GM21717 (cell line): Measurements from ENCODE around the gene INPP5F.
"Not testable (repeated sequence)": the region's sequence is repeated elsewhere in the genome, so short reads cannot be mapped to it uniquely, and the experiment has no call there.

Experiments
- ATAC-seq: cut with Tn5 transposase; IDR thresholded peaks from one replicate; pipeline ENCODE4 v1.9.1; 2021; ENCODE audit warnings: mild to moderate bottlenecking, moderate library complexity; ENCODE audit not compliant: unreplicated experiment

Gene INPP5F

GRCh38 chr10:119740096-119740495, 14.2 kb downstream of the INPP5F start:
- ATAC-seq: no peak

DNA sequence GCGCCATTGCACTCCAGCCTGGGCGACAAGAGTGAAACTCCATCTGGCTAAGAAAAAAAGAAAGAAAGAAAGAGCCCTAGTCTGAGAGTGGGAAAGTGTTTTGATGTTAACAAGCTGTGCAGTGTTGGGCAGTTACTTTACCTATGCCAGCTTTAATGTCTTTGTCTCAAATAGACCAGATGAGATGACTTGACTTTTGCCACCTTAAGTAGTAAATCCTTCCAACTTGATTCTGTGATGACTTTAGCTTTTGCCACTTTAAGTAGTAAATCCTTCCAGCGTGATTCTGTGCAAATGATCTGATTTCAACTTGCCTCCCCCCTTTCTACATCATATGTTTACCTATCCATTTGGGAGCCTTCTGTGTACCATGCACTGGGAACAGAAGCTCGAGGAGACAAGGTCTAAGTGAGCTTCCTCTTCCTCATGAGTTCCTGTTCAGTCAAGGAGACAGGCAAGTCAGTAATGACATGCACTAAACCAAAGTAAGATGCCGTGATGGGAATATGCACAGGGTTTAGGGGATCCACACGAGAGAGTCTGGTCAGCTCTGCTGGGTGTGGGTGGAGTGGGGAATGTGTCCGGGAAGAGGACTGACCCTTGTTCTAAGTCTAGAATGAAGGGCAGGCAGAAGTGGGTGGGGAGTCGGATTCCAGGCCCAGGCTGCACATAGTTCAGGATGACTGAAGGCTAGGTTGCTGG, 17.2 kb downstream of the INPP5F start:
- no peak for ATAC-seq

DNA sequence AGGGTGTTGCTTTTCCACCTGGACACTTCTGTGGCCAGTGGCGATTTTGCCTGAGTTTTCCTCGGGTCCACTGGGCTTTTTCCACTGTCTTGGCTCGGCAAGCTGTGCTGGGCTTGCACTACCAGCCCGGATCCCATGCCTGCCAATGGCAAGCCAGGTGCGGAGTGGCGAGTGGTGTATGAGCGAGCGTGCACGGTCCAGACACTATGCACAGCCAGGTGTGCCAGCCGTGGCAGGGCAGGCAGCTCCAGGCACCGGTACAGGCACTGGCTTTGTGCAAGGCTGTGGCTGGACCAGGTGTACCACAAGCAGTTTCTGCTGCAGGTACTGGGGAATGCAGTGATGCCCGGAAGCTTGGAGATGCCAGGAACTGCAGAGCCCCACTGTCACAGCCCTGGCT, 22.1 kb downstream of the INPP5F start:
- no peak for ATAC-seq

GRCh38 chr10:119748871-119749270, 23.0 kb downstream of the INPP5F start:
- no peak for ATAC-seq

DNA sequence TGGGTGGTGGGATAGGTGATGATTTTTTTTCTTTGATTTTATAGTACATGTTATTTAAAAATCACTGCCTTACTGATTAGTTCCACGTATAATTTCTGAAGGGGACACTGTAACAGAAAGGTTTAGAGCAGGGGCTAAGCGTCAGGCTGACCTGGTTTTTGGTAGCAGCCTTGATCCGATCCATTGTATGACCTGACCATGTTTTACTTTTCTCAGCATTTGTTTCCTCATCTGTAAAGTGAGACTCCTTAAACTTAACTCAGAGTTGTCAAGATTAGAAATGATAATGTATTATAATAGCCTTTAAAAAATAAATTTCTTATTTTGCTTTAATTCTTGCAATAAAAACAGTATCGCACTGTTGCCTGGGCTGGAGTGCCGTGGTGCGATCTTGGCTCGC, 23.6 kb downstream of the INPP5F start:
- no peak for ATAC-seq

GRCh38 chr10:119750391-119751230, 24.8 kb downstream of the INPP5F start:
- ATAC-seq: peak; percentile 87

DNA sequence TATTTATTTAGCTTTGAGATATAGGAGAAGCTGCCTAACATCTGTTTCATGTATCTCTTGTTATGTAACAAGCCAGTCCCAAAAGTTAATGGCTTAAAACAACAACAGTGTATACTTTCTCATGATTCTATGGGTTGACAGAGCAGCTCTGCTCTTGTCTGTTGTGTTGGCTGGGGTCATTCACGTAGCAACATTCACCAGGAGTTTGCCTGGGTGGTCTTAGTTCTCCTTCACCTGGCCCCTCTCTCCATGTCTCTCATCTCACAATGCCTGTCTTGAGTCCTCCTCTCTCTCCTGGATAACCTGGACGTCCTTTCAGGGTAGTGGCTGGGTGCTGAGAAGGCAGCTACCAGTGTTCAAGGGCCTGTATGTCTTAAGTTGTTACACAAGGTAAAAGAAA, 27.5 kb downstream of the INPP5F start:
- ATAC-seq: no peak

GRCh38 chr10:119754085-119754484, 28.2 kb downstream of the INPP5F start:
- ATAC-seq: no peak

DNA sequence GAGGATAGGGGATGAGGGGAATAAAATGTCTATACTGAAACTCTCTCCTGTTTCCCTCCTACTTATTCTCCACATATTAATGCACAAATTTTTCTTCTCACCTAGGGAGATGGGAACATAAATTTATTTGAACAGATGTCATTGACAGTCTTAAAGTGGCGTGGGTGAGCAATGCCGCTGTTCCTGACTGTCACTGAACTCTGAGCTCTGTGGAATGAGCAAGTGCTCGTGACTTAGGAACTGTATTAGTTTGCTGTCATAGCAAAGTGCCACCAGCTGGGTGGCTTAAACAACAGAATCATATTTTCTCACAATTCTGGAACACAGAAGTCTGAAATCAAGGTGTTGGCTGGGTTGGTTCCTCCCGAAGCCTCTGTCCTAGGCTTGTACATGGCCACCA, 29.1 kb downstream of the INPP5F start:
- no peak for ATAC-seq

- ATAC-seq: no peak
Observed at GRCh38 chr10:119755446-119755845, 29.6 kb downstream of the INPP5F start.

GRCh38 chr10:119758448-119759195, 32.8 kb downstream of the INPP5F start:
- no peak for ATAC-seq

GRCh38 chr10:119759832-119760231, 34.0 kb downstream of the INPP5F start:
- ATAC-seq: no peak

DNA sequence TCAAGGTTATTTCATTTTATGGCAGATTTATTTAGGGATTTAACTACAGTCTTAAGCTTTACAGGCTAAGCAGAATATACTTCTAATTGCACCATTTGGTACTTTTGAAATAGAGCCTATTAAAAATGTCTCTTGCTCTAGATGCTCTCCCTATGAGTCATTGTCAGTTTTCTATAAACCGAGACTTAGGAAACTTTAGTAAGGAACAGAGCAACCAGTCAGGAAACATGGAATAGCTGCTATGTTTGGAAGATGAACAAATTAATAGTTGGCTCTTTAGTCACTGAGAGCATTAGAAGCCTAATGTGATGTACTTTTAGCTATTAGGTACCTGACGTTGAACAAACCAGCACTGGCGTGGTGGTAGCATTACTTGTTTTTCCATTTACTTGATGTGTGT, 35.3 kb downstream of the INPP5F start:
- ATAC-seq: no peak

DNA sequence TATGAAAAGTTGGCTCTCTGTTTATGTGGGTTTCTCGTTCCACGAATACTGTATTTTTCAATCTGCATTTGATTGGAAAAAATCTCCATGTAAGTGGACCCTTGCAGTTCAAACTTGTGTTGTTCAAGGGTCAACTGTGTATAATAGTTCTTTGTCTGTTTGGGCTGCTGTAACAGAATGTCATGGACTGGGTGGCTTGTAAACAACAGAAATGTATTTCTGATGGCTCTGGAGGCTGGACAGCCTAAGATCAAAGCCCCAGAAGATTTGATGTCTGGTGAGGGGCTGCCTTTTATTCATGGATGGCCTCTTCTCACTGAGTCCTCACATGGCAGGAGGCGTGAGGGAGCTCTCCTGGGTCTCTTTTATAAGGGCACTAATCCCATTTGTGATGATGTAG, 36.2 kb downstream of the INPP5F start:
- no peak for ATAC-seq

DNA sequence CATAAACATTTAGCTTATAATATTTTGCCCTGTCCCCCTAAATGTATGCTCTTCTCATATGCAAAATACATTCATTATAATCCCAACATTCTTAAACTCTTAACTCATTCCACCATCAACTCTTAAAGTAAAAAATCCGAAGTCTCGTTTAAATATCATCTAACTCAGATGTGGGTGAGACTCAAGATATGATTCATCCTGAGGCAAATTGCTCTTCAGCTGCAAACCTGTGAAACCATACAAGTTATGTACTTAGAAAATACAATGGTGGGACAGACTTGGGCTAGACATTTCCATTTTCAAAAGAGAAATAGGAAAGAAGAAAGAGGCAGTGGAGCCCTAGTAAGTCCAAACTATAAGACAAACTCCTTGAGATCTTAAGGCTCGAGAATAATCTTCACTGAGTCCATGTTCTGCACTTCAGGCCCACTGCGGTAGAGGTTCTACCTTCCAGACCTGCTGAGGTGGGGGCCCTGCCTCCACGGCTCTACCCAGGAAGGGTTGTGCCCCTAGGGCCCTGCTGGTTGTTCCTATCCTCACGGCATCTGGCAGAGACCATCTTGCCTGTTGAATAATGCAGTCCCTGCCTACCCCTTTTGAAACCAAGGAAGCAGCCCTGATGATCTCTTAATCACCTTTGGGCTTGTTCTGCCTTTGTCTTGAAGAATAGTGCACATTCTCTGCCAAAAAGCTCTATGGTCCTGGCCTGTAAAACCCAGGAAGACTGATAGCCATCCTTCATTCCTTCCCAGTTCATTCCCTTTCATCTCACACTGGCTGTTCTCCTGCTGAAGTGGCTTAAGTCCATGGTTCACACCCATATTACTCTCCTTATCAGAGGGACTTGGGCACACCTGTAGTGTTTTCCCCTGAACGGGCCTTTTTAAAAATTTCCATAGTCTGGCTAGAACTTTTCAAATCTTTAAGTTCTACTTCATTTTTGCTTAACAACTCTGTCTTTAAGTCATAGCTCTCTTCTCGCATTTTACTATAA, 37.3 kb downstream of the INPP5F start:
- no peak for ATAC-seq

- no peak for ATAC-seq
Observed at GRCh38 chr10:119768455-119769094, 42.7 kb downstream of the INPP5F start.

DNA sequence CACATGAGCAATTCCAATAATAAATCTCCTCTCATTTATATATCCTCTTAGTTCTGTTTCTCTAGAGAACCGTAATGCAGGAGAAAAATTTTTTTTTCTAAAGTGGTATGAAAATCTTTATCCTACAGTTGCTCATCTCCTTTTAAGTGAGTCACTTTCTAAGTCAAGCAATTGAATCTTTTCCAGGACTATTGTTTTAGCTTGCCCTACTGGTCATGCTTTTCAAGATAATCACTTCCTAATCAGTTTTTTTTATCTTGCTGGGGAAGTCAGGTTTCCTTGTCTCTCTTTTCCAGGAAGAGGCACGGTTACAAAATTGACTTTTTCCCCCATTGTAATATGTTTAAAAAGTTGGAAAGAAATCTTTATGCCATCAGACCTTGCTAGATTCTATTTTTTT, 44.0 kb downstream of the INPP5F start:
- ATAC-seq: no peak

GRCh38 chr10:119770928-119771327, 45.1 kb downstream of the INPP5F start:
- no peak for ATAC-seq

GRCh38 chr10:119772334-119772733, 46.5 kb downstream of the INPP5F start:
- no peak for ATAC-seq

DNA sequence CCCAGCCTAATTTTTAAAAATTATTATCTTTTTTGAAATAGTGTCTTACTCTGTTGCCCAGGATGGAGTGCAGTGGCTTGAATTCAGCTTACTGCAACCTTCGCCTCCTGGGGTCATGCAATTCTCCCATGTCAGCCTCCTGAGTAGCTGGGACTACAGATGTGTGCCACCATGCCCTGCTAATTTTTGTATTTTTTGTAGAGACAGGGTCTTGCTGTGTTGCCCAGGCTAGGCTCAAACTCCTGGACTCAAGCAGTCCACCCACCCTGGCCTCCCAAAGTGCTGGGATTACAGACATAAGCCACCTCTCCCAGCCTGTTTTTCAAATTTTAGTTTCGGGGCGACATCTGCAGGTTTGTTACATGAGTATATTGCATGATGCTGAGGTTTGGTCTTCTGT, 47.2 kb downstream of the INPP5F start:
- ATAC-seq: not testable (repeated sequence)
